Measurements from ENCODE around the gene NAA80. TPM values are rescaled to one million over a fixed set of nuclear protein-coding genes. Genes with fewer than 3 reads are reported as not detected.

NAA80 gene
- total and polyA plus RNA-seq, 2 of the 13 experiments (the other 11 are each of a cell fraction or from before 2014, with no cell fraction given), result 3.4 to 8.7 TPM

DNA sequence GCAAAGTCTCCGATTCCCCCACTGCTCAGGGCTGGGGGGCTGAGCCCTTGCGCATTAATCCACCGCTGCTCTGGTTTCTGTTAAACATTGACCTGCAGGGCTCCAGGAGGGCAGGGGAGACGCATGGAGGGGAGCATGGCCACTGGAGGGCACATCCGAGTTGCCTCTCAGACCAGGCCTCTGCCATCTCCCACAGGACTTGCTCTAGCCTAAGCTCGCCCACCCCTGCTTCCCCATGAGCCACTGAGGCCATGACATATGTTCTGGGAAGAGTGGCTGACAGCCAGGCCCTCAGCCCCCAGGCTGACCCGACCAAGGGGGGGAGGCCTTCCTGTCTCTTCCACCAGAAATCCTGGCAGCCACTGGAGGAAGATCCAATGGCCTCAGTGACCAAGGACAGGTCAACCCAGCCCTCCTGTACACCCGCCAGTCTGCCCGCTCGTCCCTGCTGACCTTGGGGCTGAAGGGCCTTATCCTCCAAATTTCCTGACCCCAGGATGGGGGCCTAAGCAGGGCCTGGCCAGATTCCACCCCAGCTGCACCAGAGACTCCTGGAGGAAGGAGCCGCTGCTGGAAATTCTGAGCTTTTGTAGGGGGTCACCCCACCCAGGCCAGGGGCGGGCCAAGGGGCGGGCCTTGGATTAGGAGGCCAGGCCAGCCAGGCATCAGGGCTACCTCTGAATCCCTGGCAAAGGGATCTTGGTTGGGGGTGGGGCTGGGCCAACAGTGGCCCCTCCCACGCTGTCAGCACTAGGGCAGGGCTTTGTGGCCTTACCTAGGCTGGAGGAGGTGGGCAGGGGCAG, 4.0 kb upstream of the NAA80 start, which contains the start of gene HYAL1 (continued):
- TF ChIP-seq AKAP8 (CRISPR knock-in tag; IDR thresholded peaks at IDR 0.05) (0 out of 2 replicates have a peak, but pooled peaks have one; percentile 11), TP53 (CRISPR knock-in tag; conservative IDR thresholded peaks at IDR 0.05) (no peak), EZH2 (conservative IDR thresholded peaks at IDR 0.05; ENCODE audit: low read depth, low read length) (no peak), ZNF18 (CRISPR knock-in tag; IDR thresholded peaks at IDR 0.05; ENCODE audit: insufficient replicate concordance) (no peak), ZNF772 (CRISPR knock-in tag; IDR thresholded peaks at IDR 0.05) (peak; percentile 66; the same call in 1 of the 2 replicates), ETV5 (CRISPR knock-in tag; IDR thresholded peaks at IDR 0.05; ENCODE audit: borderline replicate concordance) (no peak; the same call in 1 of the 2 replicates), JARID2 (CRISPR knock-in tag; IDR thresholded peaks at IDR 0.05; ENCODE audit: insufficient replicate concordance) (no peak), NAIF1 (CRISPR knock-in tag; IDR thresholded peaks at IDR 0.05; ENCODE audit: borderline replicate concordance) (peak; percentile 95), CENPBD1 (CRISPR knock-in tag; IDR thresholded peaks at IDR 0.05; ENCODE audit: borderline replicate concordance, low read depth) (no peak), HNRNPH1 (optimal IDR thresholded peaks at IDR 0.05; ENCODE audit: low read depth, low read length) (no peak), ZNF615 (CRISPR knock-in tag; IDR thresholded peaks at IDR 0.05; ENCODE audit: borderline replicate concordance) (peak; percentile 91; the same call in 1 of the 2 replicates), ZNF496 (CRISPR knock-in tag; IDR thresholded peaks at IDR 0.05; ENCODE audit: insufficient replicate concordance) (no peak), ZNF207 (IDR thresholded peaks at IDR 0.05; ENCODE audit: borderline replicate concordance) (no peak), TOE1 (CRISPR knock-in tag; IDR thresholded peaks at IDR 0.05) (peak; percentile 53; the same call in 1 of the 2 replicates), CHCHD3 (CRISPR knock-in tag; IDR thresholded peaks at IDR 0.05) (peak; percentile 72), DMTF1 (CRISPR knock-in tag; IDR thresholded peaks at IDR 0.05) (no peak; the same call in 1 of the 2 replicates), ZMYM2 (CRISPR knock-in tag; IDR thresholded peaks at IDR 0.05) (no peak)
- TF ChIP-seq, protein P1, sequence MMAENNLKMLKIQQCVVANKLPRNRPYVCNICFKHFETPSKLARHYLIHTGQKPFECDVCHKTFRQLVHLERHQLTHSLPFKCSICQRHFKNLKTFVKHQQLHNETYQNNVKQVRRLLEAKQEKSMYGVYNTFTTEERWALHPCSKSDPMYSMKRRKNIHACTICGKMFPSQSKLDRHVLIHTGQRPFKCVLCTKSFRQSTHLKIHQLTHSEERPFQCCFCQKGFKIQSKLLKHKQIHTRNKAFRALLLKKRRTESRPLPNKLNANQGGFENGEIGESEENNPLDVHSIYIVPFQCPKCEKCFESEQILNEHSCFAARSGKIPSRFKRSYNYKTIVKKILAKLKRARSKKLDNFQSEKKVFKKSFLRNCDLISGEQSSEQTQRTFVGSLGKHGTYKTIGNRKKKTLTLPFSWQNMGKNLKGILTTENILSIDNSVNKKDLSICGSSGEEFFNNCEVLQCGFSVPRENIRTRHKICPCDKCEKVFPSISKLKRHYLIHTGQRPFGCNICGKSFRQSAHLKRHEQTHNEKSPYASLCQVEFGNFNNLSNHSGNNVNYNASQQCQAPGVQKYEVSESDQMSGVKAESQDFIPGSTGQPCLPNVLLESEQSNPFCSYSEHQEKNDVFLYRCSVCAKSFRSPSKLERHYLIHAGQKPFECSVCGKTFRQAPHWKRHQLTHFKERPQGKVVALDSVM (CRISPR knock-in tag; IDR thresholded peaks at IDR 0.05), result no peak; the same call in none of the 2 replicates
- TF ChIP-seq, protein P2, sequence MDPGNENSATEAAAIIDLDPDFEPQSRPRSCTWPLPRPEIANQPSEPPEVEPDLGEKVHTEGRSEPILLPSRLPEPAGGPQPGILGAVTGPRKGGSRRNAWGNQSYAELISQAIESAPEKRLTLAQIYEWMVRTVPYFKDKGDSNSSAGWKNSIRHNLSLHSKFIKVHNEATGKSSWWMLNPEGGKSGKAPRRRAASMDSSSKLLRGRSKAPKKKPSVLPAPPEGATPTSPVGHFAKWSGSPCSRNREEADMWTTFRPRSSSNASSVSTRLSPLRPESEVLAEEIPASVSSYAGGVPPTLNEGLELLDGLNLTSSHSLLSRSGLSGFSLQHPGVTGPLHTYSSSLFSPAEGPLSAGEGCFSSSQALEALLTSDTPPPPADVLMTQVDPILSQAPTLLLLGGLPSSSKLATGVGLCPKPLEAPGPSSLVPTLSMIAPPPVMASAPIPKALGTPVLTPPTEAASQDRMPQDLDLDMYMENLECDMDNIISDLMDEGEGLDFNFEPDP (CRISPR knock-in tag; conservative IDR thresholded peaks at IDR 0.05), result 0 out of 2 replicates have a peak, but pooled peaks have one; percentile 53
